ENCODE results near the gene ARHGAP5.
"Not testable (repeated sequence)": the region's sequence is repeated elsewhere in the genome, so short reads cannot be mapped to it uniquely, and the experiment has no call there.

The ARHGAP5 gene

DNA sequence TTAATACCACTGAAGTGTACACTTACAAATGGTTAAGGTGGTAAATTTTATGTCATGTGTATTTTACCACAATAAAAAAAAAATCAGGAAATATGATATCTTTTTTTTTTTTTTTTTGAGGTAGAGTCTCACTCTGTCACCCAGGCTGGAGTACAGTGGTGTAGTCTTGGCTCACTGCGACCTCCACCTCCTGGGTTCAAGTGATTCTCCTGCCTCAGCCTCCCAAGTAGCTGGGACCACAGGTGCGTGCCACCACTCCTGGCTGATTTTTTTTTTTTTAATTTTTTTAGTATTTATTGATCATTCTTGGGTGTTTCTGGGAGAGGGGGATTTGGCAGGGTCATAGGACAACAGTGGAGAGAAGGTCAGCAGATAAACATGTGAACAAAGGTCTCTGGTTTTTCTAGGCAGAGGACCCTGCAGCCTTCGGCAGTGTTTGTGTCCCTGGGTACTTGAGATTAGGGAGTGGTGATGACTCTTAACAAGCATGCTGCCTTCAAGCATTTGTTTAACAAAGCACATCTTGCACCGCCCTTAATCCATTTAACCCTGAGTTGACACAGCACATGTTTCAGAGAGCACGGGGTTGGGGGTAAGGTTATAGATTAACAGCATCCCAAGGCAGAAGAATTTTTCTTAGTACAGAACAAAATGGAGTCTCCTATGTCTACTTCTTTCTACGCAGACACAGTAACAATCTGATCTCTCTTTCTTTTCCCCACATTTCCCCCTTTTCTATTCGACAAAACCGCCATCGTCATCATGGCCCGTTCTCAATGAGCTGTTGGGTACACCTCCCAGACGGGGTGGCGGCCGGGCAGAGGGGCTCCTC is 50.0 kb downstream of the ARHGAP5 start:
- FAIRE-seq, result not testable (repeated sequence)

DNA sequence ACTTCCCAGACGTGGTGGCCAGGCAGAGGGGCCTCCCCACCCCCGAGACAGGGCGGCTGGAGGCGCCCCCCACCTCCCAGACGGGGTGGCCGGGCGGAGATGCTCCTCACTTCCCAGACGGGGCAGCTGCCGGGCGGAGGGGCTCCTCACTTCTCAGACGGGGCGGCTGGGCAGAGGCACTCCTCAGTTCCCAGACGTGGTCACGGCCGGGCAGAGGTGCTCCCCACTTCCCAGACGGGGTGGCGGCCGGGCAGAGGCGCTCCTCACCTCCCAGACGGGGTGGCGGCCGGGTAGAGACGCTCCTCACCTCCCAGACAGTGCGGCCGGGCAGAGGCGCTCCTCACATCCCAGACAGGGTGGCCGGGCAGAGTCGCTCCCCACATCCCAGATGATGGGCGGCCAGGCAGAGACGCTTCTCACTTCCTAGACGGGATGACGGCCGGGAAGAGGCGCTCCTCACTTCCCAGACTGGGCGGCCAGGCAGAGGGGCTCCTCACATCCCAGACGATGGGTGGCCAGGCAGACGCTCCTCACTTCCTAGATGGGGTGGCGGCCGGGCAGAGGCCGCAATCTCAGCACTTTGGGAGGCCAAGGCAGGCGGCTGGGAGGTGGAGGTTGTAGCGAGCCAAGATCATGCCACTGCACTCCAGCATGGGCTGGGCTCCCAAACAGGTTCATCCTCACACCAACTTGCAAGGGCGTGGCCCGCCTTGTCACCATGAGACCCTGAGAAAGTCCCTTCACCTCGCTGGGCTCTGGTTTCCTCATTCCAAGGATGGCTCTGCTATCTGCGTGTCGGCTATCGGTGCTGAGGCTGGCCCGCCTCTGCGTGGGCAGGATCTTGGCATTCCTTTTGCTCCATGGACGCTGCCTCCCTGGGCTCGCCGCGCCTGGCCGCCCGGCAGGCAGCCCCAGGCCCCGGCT is 50.9 kb downstream of the ARHGAP5 start:
- not testable (repeated sequence) for FAIRE-seq

DNA sequence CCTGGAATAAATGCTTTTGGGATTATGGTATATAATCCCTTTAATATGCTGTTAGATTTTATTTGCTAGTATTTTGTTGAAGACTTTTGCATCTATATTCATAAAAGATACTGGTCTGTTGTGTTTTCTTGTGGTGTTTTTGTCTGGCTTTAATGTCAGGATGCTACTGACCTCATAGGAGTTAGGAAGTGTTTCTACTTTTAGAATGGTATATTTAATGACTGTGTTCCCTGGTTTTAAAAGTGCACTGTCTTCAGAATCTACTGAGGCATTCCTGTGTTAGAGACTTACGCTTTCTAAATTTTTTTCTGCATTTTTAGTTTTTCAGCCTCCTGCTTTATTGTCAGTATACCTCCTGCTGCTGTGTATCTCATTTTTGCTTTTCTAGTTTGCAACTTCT is 51.6 kb downstream of the ARHGAP5 start:
- FAIRE-seq, result no peak

DNA sequence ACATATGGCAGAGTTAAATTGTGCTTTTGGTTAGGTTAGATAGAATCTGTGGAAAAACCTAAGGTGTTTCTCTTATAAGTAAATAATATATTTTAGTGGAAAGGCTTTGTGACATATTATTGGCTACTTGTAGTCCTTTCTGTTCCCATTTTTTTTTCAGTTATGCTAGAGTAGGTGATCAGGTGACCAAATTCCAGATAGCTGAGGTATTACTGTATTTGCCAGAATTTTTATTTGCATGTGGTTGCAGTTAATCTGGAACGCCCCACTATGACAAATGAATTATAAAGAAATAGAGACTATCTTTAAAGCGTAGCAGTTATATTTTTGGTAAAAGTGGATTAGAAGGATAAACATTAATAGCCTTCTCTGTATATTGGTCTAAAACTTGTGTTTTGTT is 52.0 kb downstream of the ARHGAP5 start:
- FAIRE-seq, result no peak

DNA sequence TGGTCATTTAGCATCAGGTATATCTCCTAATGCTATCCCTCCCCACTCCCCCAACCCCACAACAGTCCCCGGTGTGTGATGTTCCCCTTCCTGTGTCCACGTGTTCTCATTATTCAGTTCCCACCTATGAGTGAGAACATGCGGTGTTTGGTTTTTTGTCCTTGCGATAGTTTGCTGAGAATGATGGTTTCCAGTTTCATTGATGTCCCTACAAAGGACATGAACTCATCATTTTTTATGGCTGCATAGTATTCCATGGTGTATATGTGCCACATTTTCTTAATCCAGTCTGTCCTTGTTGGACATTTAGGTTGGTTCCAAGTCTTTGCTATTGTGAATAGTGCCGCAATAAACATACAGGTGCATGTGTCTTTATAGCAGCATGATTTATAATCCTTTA is 54.6 kb downstream of the ARHGAP5 start:
- not testable (repeated sequence) for FAIRE-seq

DNA sequence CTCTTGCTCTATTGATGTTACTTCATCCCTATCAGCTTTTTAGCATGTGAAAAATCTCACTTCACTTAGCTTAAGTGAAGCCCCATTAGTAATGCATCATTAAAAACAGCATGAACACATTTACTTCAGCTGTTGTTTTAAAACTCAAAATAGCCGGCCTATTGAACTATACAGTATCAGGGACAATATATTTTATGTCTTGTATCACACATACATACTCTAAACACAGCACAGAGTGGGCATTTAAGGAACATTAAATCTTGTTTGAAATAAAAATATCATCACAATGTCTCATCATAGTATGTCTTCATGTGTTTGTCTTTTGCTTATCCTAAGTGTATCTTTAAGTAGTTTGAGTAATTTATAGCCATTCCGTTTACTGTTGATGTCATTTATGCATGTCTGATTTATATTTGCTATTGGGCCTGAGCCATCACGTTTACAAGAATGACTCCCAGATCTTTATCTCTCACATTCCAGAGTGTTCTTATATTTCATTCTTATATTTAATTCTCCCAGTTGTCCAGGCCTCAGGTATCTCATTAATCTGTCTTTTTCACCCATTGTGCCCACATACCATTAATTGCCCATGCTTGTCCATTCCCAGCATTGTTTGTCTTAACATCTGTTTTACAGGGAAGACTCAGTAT is 57.5 kb downstream of the ARHGAP5 start:
- peak; percentile 95 for FAIRE-seq

DNA sequence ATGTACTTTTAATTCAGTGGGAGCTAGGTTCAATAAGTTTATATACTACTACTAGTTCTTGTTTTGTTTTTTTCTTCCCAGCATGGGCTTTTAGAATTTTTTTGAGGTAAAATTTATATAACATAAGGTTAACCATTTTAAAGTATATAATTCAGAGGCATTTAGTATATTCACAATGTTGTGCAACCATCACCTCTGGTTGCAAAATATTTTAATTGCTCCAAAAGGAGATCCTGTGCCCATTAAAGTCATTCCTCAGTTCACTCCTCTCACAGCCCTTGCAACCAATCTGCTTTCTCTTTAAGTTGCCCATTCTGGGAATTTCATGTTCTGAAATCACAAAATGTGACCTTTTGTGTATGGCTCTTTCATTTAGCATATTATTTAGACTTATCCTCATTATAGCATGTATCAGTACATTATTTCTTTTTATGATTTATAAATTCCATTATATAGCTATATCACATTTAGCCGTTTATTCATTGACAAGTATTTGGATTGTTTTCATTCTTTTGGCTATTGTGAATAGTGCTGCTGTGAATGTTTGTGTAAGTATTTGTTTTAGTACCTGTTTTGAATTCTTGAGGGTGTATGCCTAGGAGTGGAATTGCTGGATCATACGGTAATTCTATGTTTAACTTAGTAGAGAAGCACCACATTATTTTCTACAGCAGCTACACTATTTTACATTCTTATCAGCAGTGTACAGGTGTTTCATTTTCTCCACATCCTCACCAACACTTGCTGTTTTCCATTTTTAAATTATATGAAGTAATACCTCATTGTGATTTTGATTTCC is 59.1 kb downstream of the ARHGAP5 start:
- FAIRE-seq, result no peak

DNA sequence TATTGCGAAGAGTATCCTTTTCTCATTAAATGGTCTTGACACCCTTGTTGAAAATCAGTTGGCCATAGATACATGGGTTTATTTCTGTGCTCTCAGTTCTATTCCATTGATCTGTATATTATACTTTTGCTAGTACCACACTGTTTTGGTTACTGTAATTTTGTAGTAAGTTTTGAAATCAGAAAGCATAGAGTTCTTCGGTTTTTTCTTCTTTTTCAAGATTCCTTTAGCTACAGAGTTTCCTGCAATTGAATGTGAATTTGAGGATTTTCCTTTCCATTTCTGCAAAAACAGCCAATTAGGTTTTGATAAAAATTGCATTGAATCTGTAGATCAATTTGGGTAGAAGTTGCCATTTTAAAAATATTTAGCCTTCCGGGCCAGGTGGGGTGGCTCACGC is 60.2 kb downstream of the ARHGAP5 start:
- no peak for FAIRE-seq

DNA sequence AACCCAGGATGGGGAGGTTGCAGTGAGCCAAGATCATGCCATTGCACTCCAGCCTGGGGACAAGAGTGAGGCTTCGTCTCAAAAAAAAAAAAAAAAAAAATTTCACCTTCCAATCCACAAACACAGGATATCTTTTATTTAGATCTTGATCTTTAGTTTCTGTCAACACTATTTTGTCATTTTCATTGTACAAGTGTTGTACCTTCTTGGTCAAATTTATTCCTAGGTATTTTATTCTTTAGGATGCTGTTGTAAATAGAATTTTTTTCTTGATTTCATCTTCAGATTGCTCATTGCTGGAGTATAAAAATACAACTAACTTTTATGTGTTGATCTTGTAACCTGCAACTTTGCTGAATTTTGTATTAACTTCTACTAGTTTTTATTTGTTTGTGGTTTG is 60.8 kb downstream of the ARHGAP5 start:
- FAIRE-seq, result peak; percentile 49

DNA sequence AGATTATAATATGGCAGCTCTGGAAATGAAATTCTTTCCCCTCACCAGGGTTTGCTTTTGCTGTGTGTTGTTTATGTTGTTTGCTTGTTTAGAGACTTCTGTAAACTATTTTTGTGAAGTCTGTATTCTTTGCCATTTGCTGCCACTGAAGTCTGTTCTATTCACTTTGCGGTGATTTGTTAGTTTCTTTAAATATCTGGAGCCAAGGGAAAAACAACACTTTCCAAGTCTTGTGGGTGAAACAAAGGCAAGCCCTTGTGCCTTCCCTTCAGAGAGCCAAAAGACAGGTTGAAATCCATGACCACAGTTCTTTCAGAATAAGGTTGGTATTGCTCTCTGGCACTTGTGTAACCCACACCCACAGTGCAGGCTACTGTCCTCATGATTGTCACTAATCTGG is 65.2 kb downstream of the ARHGAP5 start:
- no peak for FAIRE-seq

DNA sequence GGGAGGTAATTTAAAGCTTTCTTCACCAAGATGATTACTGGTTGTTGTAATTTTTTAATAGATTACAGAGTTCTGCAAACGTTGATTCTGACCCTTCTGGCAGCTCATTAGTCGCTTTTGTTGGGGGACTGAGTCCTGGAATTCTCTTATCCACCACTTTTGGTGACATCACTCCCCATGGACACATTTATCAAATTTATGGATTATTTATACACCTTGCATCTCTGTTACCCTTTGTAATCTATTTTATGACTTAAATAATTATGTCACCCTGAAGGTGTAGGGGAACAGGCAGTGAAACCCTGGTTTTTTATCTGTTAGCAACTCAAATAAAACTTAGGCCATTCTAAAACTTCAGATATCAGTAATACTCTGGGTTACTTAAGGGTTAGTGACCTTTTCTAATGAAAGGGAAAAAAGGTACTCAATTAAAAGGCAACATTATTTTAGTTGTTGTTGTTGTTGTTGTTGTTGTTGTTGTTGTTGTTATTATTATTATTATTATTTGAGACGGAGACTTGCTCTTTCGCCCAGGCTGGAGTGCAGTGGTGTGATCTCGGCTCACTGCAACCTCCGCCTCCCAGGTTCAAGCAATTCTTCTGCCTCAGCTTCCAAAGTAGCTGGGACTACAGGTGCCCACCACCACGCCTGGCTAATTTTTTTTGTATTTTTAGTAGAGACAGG is 65.8 kb downstream of the ARHGAP5 start:
- FAIRE-seq, result no peak

DNA sequence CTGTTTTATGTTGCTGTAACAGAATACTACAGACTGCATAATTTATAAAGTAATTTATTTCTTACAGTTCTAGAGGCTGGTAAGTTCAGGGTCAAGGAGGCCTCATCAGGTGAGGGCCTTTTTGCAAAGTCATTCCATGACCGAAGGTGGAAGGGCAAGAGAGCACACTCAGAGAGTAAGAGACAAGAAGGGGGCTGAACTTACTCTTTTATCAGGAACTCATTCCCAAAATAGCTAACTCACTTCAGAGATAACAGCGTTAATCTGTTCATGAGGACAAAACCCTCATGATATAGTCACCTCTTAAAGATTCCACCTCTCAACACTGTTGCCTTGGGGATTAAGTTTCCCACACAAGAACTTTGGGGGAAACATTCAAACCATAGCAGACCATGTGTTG is 73.3 kb downstream of the ARHGAP5 start:
- no peak for FAIRE-seq

DNA sequence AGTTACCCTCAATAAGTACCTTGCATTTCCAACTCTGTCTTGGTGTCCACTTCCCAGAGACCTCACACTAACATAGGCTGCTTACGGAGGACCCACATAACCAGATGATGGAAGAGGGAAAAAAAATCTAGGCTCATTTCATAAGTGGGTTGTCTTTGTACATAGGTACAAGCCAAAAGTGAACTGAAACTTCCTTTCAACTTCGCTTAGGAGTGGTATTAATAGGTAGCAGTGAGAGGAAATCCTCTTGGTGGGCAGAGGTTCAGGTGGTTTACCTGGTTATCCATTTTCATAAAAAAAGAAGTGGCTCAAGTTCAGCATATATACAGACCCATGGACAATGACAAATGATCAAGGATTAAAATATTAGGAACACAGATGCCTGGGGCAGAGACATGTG is 88.9 kb downstream of the ARHGAP5 start:
- FAIRE-seq, result no peak

DNA sequence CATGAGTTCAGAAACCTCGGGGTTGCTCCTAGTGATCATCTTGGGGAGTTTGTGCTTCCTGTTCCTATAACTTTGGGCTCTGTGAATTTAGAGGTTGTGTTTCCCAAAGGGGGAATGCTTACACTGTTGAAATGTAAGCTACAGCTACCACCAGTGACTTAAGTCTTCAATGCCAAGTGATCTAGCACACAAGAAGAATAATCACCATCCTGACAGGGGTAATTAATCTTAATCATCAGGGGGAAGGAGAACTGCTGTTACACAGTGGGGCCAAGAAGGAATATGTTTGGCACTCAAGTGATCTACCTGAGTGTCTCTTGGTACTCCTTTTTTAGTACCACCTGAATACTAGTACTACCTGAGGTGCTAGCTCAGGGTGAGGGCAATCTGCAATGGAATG is 89.8 kb downstream of the ARHGAP5 start:
- FAIRE-seq, result no peak

DNA sequence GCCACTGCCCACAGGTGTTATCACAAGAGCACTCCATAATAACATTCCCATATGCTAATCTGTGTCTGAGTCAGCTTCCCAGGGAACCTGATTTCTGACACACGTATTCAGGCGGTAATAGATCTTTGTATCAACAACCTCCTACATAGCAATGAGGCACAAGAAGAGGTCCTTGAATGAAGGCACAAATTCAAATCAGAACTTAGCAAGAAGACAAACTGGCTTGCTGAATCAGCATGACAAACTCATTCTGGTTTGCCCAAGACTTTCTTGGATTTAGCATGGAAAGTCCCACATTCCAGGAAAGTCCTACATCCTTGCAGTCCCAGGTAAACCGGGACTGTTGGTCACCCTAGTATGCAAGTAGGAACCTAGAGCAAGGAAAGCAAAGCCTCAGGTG is 90.8 kb downstream of the ARHGAP5 start:
- no peak for FAIRE-seq

DNA sequence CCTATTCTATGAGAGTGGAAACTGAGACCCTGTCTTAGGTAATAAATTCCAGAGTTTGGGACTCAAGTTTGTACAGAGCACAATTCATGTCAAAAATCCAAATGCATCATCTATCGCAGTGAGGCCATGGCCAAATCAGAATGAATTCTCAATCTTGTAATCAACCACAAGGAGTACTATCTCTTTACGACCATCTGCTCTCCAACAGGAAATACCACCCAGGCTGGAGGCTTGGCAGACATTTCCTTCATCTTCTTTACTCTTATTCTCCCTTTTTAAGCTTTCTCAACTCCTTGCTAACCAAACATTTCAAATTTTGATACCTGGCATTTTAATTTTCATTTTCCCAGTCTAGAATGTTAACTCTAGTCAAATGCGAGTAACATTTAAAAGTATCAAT is 92.1 kb downstream of the ARHGAP5 start:
- FAIRE-seq, result no peak

DNA sequence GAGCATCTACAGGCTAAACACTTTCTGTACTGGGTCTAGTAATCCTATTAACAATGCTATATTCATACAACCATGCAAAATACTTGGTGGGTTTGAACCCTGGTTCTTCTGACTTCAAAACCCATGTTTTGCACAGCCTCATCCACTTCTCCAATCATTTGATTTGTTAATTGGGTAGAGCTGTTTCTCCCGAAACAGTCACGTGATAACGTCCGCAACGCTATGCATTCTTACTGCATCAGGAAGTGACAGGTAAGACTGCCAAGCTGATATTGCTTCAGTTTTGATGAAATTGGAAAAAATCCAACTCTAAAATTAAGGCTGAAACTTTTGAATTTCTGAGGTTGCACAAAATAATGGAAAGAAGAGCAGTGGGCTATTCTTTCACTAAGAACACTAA is 94.4 kb downstream of the ARHGAP5 start:
- no peak for FAIRE-seq

DNA sequence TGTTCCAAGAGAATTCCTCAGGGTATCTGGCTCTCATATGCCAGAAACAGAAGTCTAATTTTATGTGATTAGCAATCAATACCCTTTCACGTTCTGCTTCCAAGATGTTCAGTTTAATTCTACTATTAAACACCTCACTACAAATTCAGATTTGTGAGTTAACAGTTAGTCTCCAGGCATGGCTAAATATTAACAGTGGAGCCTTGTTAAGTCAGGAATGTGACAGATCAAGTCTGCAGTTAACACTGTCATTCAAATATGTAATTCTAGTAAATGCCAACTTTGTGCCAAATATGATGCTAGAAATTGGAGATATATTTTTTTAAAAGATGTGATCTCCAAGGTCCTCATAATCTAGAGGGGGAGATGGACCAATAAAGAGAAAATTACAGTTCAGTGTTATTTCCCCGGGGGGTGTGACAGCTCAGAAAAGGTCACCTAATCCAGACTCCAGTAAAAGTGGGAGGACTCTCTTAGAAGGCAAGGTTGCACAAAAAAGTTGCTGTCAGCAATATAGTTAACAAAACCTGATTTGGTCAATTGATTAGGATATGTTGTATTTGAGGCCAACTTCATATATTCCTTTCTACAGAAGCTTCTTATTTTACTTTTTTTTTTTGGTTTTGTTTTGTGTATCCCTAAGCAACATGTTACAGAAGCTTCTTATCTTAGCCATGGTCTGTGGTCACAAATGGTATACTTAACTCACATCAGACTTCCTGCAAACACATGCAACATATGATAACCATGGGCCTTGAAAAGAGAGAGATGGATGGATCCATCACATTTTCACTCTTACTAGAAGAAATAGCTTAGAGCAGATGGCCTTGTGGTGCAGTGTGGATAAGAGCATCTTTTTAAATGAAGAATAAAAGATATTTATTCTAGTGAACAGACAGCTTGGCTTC is 106.3 kb downstream of the ARHGAP5 start:
- FAIRE-seq, result no peak

DNA sequence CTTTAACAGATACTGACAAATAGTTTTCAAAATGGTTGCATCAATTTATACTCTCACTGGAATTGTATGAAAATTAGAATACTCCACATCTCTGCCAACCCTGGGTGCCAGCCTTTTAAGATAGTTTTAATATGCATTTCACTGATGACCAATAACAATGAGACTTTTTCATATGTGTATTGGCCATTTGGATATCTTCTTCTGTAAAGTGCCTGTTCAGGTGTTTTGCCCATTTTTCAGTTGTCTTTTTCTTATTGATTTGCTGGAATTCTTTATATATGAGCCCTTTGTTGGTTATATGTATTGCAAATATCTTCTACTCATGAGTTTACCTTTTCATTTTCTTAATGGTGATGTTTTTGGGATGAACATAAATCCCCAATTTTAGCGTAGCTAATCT is 108.0 kb downstream of the ARHGAP5 start:
- FAIRE-seq, result no peak

DNA sequence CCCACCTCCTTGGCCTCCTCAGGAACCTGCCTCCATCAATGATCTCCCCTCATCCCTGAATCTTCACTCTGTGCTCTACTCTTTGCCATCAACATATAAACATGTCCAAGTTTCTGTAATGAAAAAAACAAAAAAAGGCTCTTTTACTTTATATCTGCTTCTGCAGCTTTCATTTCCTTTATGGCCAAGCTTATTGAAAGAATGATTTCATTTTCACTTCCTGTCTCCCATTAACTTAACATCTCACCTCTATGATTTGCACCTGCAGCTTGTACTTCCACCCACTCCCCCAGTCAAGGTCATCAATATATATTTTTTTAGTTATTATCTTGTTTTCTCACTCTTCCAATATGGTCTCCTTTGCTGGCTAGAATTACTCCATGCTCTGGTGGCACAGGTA is 109.1 kb downstream of the ARHGAP5 start:
- no peak for FAIRE-seq

DNA sequence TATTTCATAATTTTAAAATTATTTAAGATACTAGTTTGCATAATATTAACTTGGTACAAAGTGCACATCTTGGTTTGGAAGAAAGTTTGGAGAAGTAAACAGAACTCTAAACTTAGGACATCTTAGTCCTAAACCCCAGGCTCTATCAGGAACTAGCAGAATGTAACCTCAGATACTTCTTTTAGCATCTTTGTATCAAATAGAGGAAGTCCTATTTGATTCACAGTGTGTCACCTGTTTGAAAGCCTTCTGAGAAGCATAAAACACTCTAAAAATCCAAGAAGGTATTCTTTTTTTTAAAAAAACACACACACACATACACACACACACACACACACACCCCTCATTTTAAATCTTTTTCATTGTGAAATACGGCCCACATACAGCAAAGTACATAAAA is 112.7 kb downstream of the ARHGAP5 start:
- no peak for FAIRE-seq
